HepG2 (cell line): ENCODE results near the gene PAM16. TPM values are rescaled to one million over a fixed set of nuclear protein-coding genes. Genes with fewer than 3 reads are reported as not detected.

Experiments
- AGO1 ChIP-seq: fragments of 200-400 bp; formaldehyde crosslinking; IDR thresholded peaks from 2 replicates; pipeline ENCODE4 v1.6.1; 2017; ENCODE audit warnings: mild to moderate bottlenecking, low read depth, low read length, moderate library complexity; ENCODE audit not compliant: poor library complexity, severe bottlenecking
- ETV6 ChIP-seq: sonication (generic); formaldehyde crosslinking; conservative IDR thresholded peaks from 2 replicates; pipeline ENCODE4 v1.4.0; 2020; ENCODE audit warnings: missing genetic modification reagents
- FOXA1 ChIP-seq, 2 experiments: fragments of 450-650 bp in 1 of 2; sonication (generic) in 1 of 2; formaldehyde crosslinking in 1 of 2; IDR thresholded peaks; 2 replicates each; pipeline versions ENCODE4 v1.4.0 to v1.6.1; 2016 to 2020; ENCODE audit warnings: missing genetic modification reagents in 1 of 2
- FOXJ3 ChIP-seq: sonication (generic); formaldehyde crosslinking; IDR thresholded peaks from 2 replicates; pipeline ENCODE4 v1.4.0; 2020; ENCODE audit warnings: missing genetic modification reagents, mild to moderate bottlenecking, borderline replicate concordance
- HNRNPL ChIP-seq: fragments of 200-400 bp; formaldehyde crosslinking; IDR thresholded peaks from 2 replicates; pipeline ENCODE4 v1.6.1; 2017; ENCODE audit warnings: mild to moderate bottlenecking, low read depth, low read length
- MYC ChIP-seq: sonication (generic); formaldehyde crosslinking; IDR thresholded peaks from 2 replicates; pipeline ENCODE4 v1.9.0; 2021; ENCODE audit warnings: missing genetic modification reagents, borderline replicate concordance
- NFYB ChIP-seq: sonication (generic); formaldehyde crosslinking; IDR thresholded peaks from 2 replicates; pipeline ENCODE4 v1.4.0; 2020; ENCODE audit warnings: missing genetic modification reagents
- PHF21A ChIP-seq: sonication (generic); formaldehyde crosslinking; IDR thresholded peaks from 2 replicates; pipeline ENCODE4 v1.5.0; 2020; ENCODE audit warnings: mild to moderate bottlenecking, missing genetic modification reagents
- SAP130 ChIP-seq: IDR thresholded peaks from 2 replicates; pipeline ENCODE4 v1.6.1; 2016; ENCODE audit warnings: low read depth
- WIZ ChIP-seq: sonication (generic); formaldehyde crosslinking; IDR thresholded peaks from 2 replicates; pipeline ENCODE4 v1.5.1; 2020; ENCODE audit warnings: mild to moderate bottlenecking, missing genetic modification reagents
- ZFX ChIP-seq: sonication (generic); formaldehyde crosslinking; IDR thresholded peaks from 2 replicates; pipeline ENCODE4 v1.4.0; 2020; ENCODE audit warnings: mild to moderate bottlenecking, low read depth, missing genetic modification reagents, moderate library complexity
- ZFY ChIP-seq: sonication (generic); formaldehyde crosslinking; IDR thresholded peaks from 2 replicates; pipeline ENCODE4 v1.4.0; 2020; ENCODE audit warnings: missing genetic modification reagents
- ZNF263 ChIP-seq: sonication (generic); formaldehyde crosslinking; IDR thresholded peaks from 2 replicates; pipeline ENCODE4 v1.4.0; 2020; ENCODE audit warnings: missing genetic modification reagents
- ZNF335 ChIP-seq: sonication (generic); formaldehyde crosslinking; IDR thresholded peaks from 2 replicates; pipeline ENCODE4 v1.4.0; 2020; ENCODE audit warnings: missing genetic modification reagents
- ZNF564 ChIP-seq: sonication (generic); formaldehyde crosslinking; IDR thresholded peaks from 2 replicates; pipeline ENCODE4 v1.8.1; 2023; ENCODE audit warnings: mild to moderate bottlenecking, missing genetic modification reagents
- polyA plus RNA-seq, 8 experiments: library from polyadenylated mRNA; depleted of rRNA in 3 of 8; stranded (reverse) in 7 of 8; unstranded in 1 of 8; fragments of >200 nt; fragmentation: Illumina TruSeq in 4 of 8; extraction: Trizol in 4 of 8; gene quantifications; 2 replicates each; pipeline versions ENCODE4 v1.2.1 to v1.2.3, GENCODE V29; 2011 to 2016; ENCODE audit warnings: low read depth in 4 of 8, missing spikeins in 1 of 8, mixed read lengths in 1 of 8; ENCODE audit not compliant: insufficient read depth in 1 of 8
- total RNA-seq, 5 experiments: library from RNA; depleted of rRNA; stranded (reverse); fragments of >200 nt; fragmentation: Illumina TruSeq; extraction: Trizol; gene quantifications; 2 replicates each; pipeline ENCODE4 v1.2.3, GENCODE V29; 2016; ENCODE audit warnings: low read depth in 1 of 5
- TF ChIP-seq, protein P1 (sequence below): sonication (generic); formaldehyde crosslinking; IDR thresholded peaks from 2 replicates; pipeline ENCODE4 v1.4.0; 2020; ENCODE audit warnings: missing genetic modification reagents, borderline replicate concordance
- TF ChIP-seq, protein P2 (sequence below): IDR thresholded peaks from 2 replicates; pipeline ENCODE4 v1.6.1; 2016
- TF ChIP-seq, protein P3 (sequence below): sonication (generic); formaldehyde crosslinking; conservative IDR thresholded peaks from 2 replicates; pipeline ENCODE4 v1.4.0; 2020; ENCODE audit warnings: mild to moderate bottlenecking, missing genetic modification reagents, moderate library complexity
- TF ChIP-seq, protein P4 (sequence below): IDR thresholded peaks from 2 replicates; pipeline ENCODE4 v1.6.1; 2016; ENCODE audit warnings: missing compliant biosample characterization, missing genetic modification reagents, borderline replicate concordance
- TF ChIP-seq, protein P5 (sequence below): sonication (generic); formaldehyde crosslinking; conservative IDR thresholded peaks from 2 replicates; pipeline ENCODE4 v1.8.1; 2023; ENCODE audit warnings: missing genetic modification reagents
- TF ChIP-seq, protein P6 (sequence below): IDR thresholded peaks from 2 replicates; pipeline ENCODE4 v1.6.1; 2012; ENCODE audit warnings: inconsistent platforms

Gene PAM16
- total and polyA plus RNA-seq, 2 of the 13 experiments (the other 11 are each of a cell fraction or from before 2014, with no cell fraction given): 51.5 to 51.8 TPM

DNA sequence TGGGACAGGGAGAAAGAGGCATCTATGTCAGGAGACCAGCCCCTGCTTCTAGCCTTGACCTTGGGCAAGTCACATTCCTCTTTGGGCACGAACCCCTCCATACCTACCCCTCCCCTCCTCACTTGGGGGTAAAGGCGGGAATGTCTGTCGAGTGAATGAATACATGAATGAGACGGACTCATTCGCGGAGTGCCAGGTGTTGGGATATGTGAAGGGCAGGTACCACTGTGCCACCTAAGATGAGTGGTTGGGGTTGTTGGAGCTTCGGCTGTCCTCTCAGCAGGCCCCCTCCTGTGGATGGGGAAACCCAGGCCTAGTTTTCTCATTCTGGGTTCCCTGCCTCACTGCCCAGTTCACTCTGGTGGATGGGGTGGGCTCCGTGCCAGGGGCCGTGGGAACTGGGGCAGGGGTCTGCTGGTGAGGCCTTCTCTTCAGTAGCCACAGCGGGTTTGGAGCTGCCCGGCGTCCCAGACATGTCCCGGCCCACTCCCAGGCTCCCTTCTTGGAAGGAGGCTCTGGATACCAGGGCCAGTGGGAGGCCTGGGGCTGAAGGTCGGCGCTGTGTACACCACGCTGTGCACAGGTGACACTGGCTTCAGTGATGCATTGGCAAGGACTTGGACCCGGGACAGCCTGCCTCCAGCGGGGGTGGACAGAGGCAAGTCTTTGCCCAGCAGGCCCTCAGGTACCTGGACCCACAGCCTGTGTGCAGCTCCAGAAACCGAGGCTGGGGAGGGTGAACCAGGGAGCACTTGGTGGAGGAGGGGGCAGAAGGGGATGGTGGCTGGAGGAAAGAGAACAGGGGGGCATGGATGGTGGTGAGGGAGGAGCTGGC is 29.6 kb downstream of the PAM16 start (continued):
- TF ChIP-seq, protein P1, sequence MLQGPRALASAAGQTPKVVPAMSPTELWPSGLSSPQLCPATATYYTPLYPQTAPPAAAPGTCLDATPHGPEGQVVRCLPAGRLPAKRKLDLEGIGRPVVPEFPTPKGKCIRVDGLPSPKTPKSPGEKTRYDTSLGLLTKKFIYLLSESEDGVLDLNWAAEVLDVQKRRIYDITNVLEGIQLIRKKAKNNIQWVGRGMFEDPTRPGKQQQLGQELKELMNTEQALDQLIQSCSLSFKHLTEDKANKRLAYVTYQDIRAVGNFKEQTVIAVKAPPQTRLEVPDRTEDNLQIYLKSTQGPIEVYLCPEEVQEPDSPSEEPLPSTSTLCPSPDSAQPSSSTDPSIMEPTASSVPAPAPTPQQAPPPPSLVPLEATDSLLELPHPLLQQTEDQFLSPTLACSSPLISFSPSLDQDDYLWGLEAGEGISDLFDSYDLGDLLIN (CRISPR knock-in tag): no peak
- TF ChIP-seq, protein P2, sequence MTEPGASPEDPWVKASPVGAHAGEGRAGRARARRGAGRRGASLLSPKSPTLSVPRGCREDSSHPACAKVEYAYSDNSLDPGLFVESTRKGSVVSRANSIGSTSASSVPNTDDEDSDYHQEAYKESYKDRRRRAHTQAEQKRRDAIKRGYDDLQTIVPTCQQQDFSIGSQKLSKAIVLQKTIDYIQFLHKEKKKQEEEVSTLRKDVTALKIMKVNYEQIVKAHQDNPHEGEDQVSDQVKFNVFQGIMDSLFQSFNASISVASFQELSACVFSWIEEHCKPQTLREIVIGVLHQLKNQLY (CRISPR knock-in tag): no peak
- TF ChIP-seq AGO1 (peak; percentile 28), PHF21A (CRISPR knock-in tag) (peak; percentile 26; the same call in 1 of the 2 replicates), WIZ (CRISPR knock-in tag) (no peak), ETV6 (CRISPR knock-in tag) (no peak), MYC (CRISPR knock-in tag) (no peak; the same call in 1 of the 2 replicates), ZNF263 (peak; percentile 26; the same call in 1 of the 2 replicates), ZNF335 (CRISPR knock-in tag) (no peak), NFYB (CRISPR knock-in tag) (no peak), FOXA1 (IDR thresholded peaks at IDR 0.05) (no peak), FOXA1 (CRISPR knock-in tag; IDR thresholded peaks at IDR 0.05) (peak; percentile 70), SAP130 (CRISPR knock-in tag) (peak; percentile 30; the same call in 1 of the 2 replicates), ZFY (peak; percentile 28; the same call in 1 of the 2 replicates), ZFX (CRISPR knock-in tag) (0 out of 2 replicates have a peak, but pooled peaks have one; percentile 23), FOXJ3 (no peak), ZNF564 (CRISPR knock-in tag) (no peak), HNRNPL (peak; percentile 54; the same call in 1 of the 2 replicates)
- TF ChIP-seq, protein P3, sequence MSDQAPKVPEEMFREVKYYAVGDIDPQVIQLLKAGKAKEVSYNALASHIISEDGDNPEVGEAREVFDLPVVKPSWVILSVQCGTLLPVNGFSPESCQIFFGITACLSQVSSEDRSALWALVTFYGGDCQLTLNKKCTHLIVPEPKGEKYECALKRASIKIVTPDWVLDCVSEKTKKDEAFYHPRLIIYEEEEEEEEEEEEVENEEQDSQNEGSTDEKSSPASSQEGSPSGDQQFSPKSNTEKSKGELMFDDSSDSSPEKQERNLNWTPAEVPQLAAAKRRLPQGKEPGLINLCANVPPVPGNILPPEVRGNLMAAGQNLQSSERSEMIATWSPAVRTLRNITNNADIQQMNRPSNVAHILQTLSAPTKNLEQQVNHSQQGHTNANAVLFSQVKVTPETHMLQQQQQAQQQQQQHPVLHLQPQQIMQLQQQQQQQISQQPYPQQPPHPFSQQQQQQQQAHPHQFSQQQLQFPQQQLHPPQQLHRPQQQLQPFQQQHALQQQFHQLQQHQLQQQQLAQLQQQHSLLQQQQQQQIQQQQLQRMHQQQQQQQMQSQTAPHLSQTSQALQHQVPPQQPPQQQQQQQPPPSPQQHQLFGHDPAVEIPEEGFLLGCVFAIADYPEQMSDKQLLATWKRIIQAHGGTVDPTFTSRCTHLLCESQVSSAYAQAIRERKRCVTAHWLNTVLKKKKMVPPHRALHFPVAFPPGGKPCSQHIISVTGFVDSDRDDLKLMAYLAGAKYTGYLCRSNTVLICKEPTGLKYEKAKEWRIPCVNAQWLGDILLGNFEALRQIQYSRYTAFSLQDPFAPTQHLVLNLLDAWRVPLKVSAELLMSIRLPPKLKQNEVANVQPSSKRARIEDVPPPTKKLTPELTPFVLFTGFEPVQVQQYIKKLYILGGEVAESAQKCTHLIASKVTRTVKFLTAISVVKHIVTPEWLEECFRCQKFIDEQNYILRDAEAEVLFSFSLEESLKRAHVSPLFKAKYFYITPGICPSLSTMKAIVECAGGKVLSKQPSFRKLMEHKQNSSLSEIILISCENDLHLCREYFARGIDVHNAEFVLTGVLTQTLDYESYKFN: peak; percentile 28; the same call in 1 of the 2 replicates
- TF ChIP-seq, protein P4, sequence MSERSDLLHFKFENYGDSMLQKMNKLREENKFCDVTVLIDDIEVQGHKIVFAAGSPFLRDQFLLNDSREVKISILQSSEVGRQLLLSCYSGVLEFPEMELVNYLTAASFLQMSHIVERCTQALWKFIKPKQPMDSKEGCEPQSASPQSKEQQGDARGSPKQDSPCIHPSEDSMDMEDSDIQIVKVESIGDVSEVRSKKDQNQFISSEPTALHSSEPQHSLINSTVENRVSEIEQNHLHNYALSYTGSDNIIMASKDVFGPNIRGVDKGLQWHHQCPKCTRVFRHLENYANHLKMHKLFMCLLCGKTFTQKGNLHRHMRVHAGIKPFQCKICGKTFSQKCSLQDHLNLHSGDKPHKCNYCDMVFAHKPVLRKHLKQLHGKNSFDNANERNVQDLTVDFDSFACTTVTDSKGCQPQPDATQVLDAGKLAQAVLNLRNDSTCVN (CRISPR knock-in tag): no peak
- TF ChIP-seq, protein P5, sequence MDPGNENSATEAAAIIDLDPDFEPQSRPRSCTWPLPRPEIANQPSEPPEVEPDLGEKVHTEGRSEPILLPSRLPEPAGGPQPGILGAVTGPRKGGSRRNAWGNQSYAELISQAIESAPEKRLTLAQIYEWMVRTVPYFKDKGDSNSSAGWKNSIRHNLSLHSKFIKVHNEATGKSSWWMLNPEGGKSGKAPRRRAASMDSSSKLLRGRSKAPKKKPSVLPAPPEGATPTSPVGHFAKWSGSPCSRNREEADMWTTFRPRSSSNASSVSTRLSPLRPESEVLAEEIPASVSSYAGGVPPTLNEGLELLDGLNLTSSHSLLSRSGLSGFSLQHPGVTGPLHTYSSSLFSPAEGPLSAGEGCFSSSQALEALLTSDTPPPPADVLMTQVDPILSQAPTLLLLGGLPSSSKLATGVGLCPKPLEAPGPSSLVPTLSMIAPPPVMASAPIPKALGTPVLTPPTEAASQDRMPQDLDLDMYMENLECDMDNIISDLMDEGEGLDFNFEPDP (CRISPR knock-in tag): no peak
- TF ChIP-seq, protein P6, sequence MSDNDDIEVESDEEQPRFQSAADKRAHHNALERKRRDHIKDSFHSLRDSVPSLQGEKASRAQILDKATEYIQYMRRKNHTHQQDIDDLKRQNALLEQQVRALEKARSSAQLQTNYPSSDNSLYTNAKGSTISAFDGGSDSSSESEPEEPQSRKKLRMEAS: peak; percentile 35; the same call in 1 of the 2 replicates
